Mucosa of gallbladder (tissue), 1 donor: ENCODE results near the gene FBXO31. TPM values are rescaled to one million over a fixed set of nuclear protein-coding genes. Genes with fewer than 3 reads are reported as not detected.
"Not testable (repeated sequence)": the region's sequence is repeated elsewhere in the genome, so short reads cannot be mapped to it uniquely, and the experiment has no call there.

Experiments used
- DNase-seq: peaks from one replicate; pipeline ENCODE4 v3.0.0-alpha.2; 2020; ENCODE audit warnings: low spot score
- total RNA-seq: library from RNA; stranded (reverse); gene quantifications from one replicate; pipeline ENCODE4 v1.2.1, GENCODE V29; 2021
- donor health status: DM: no; HTN: no; CAD: no.

The FBXO31 gene
- total RNA-seq, 1 donor from 2014 or later, result 36.7 TPM

GRCh38 chr16:87343753-87344050 is 39.9 kb downstream of the FBXO31 start:
- no peak for DNase-seq

GRCh38 chr16:87342978-87343752 is 40.4 kb downstream of the FBXO31 start:
- no peak for DNase-seq

GRCh38 chr16:87342504-87342903 is 41.1 kb downstream of the FBXO31 start:
- DNase-seq, result no peak

- DNase-seq, result no peak
Observed at GRCh38 chr16:87340198-87340597, 43.4 kb downstream of the FBXO31 start.

- not testable (repeated sequence) for DNase-seq
Observed at GRCh38 chr16:87339724-87340105, 43.9 kb downstream of the FBXO31 start.

GRCh38 chr16:87339086-87339723 is 44.4 kb downstream of the FBXO31 start:
- DNase-seq, result no peak

- DNase-seq, result no peak
Observed at GRCh38 chr16:87338155-87338765, 45.3 kb downstream of the FBXO31 start.

GRCh38 chr16:87337262-87337771 is 46.3 kb downstream of the FBXO31 start:
- DNase-seq, result no peak

GRCh38 chr16:87336434-87337240 is 46.9 kb downstream of the FBXO31 start:
- no peak for DNase-seq

GRCh38 chr16:87335625-87336433 is 47.7 kb downstream of the FBXO31 start:
- DNase-seq, result no peak

- no peak for DNase-seq
Observed at GRCh38 chr16:87334651-87335624, 48.6 kb downstream of the FBXO31 start.

- DNase-seq, result no peak
Observed at GRCh38 chr16:87333581-87334331, 49.8 kb downstream of the FBXO31 start.

- no peak for DNase-seq
Observed at GRCh38 chr16:87333101-87333500, 50.5 kb downstream of the FBXO31 start.

- no peak for DNase-seq
Observed at GRCh38 chr16:87332150-87332549, 51.4 kb downstream of the FBXO31 start.

- DNase-seq, result no peak
Observed at GRCh38 chr16:87331241-87331801, 52.3 kb downstream of the FBXO31 start.

GRCh38 chr16:87330646-87331045 is 52.9 kb downstream of the FBXO31 start:
- no peak for DNase-seq

- DNase-seq, result no peak
Observed at GRCh38 chr16:87330257-87330624, 53.3 kb downstream of the FBXO31 start.

- DNase-seq, result no peak
Observed at GRCh38 chr16:87329436-87330256, 53.9 kb downstream of the FBXO31 start.
